ENCODE results near the gene BICRAL. TPM values are rescaled to one million over a fixed set of nuclear protein-coding genes. Genes with fewer than 3 reads are reported as not detected.

The BICRAL gene
- total and polyA plus RNA-seq, 10 donors, result 3.4 to 27.5 (median 24.0) TPM

DNA sequence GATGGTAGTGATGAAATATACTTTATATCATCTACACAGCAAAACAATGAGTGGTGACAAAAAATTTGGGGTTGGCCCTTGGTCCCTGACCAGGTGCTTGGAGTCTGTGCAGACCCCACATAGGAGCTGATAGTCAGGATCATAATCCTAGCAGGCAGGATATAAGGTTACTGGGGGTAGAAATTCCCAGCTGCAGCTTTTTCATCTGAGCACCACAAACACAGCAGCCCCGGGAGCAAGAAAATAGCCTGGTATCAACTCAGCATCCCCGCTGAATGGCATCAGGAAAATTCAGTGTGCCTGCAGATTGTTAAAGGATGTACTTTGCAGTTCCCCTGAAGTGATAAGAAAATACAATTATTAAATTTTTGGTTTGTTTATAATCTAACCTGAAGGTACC, 69.7 kb downstream of the BICRAL start:
- Histone ChIP-seq H3K27ac (no peak overlapping the region), H3K4me3 (no peak overlapping the region), H3K27me3 (replicated peaks in 1 of 7) (no peaks in the 10 kb centered on the region), H3K36me3 (peaks cover 0 to 88% (median 46%) of the 10 kb centered on the region in 6 donors), H3K4me1 (no peaks in the 10 kb centered on the region), H3K9me3 (no peaks in the 10 kb centered on the region)
- 94 to 98% (median 96%) methylated on average over 2 of the region's 2 CpGs for WGBS, 5 donors
- intact Hi-C loops (cut with DNase I; ENCODE audit: low total_unique reads), result no loop called here
- no peak for DNase-seq
- no peak for TF ChIP-seq POLR2A (IDR thresholded peaks at IDR 0.05)
- TF ChIP-seq POLR2AphosphoS5 (IDR thresholded peaks at IDR 0.05), result no peak
- TF ChIP-seq CTCF (IDR thresholded peaks at IDR 0.05 in 8 of 11, conservative IDR thresholded peaks at IDR 0.05 in 3 of 11), result no peak

GRCh38 chr6:42860036-42860435, 78.2 kb downstream of the BICRAL start:
- no peak overlapping the region for H3K4me3 ChIP-seq
- H3K27ac ChIP-seq, result no peak overlapping the region
- H3K27me3 ChIP-seq (replicated peaks in 1 of 7), result no peaks in the 10 kb centered on the region
- intact Hi-C loops (cut with DNase I; ENCODE audit: low total_unique reads), result no loop called here
- H3K9me3 ChIP-seq, result no peaks in the 10 kb centered on the region
- DNase-seq, result no peak
- WGBS, 5 donors, result 93 to 97% (median 96%) methylated on average over 1 of the region's 1 CpG
- no peak for TF ChIP-seq POLR2A (IDR thresholded peaks at IDR 0.05)
- no peak for TF ChIP-seq POLR2AphosphoS5 (IDR thresholded peaks at IDR 0.05)
- no peak for TF ChIP-seq CTCF (IDR thresholded peaks at IDR 0.05 in 8 of 11, conservative IDR thresholded peaks at IDR 0.05 in 3 of 11)
- H3K36me3 ChIP-seq, result peaks cover 4 to 100% (median 97%) of the 10 kb centered on the region in 6 donors
- H3K4me1 ChIP-seq, result no peaks in the 10 kb centered on the region

DNA sequence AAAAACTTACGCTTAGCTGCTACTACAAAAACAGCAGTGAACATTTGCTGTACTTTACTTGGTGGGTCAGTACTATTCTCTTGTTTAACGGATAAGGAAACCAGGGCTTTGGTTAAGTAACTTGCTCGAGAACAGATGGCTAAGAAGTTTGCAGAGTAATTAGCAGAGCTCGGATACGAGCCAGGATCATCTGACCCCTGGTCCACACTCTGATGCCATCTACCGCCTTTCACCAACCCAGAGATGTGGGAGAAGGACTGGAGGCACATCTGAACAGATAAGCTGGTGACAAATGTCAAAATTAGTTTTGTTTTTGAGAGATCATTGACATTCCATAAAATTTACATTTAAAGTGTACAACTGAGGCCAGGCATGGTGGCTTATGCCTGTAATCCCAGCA, 78.6 kb downstream of the BICRAL start:
- 92 to 98% (median 95%) methylated on average over 6 of the region's 6 CpGs for WGBS, 5 donors
- Histone ChIP-seq H3K9me3 (no peaks in the 10 kb centered on the region), H3K36me3 (peaks cover 4 to 100% (median 99%) of the 10 kb centered on the region in 6 donors), H3K4me1 (no peaks in the 10 kb centered on the region), H3K27ac (no peak overlapping the region), H3K4me3 (no peak overlapping the region), H3K27me3 (replicated peaks in 1 of 7) (no peaks in the 10 kb centered on the region)
- intact Hi-C loops (cut with DNase I; ENCODE audit: low total_unique reads), result no loop called here
- TF ChIP-seq POLR2A (IDR thresholded peaks at IDR 0.05) (no peak), CTCF (IDR thresholded peaks at IDR 0.05 in 8 of 11, conservative IDR thresholded peaks at IDR 0.05 in 3 of 11) (no peak)
- DNase-seq, result no peak

DNA sequence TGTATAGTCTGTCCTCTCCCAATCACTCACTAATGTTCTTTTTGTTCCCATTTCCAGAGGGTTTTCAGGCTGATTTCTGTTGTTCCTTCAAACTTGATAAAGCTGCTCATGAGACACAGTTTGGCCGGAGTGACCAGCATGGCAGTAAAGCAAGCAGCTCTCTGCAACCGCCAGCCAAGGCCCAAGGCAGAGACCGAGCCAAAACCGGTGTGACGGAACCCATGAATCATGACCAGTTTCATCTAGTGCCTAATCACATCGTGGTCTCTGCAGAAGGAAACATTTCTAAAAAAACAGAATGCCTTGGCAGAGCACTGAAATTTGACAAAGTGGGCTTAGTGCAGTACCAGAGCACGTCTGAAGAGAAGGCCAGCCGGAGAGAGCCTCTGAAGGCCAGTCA, 82.8 kb downstream of the BICRAL start:
- no peaks in the 10 kb centered on the region for H3K9me3 ChIP-seq
- H3K4me3 ChIP-seq, result no peak overlapping the region
- 81 to 95% (median 87%) methylated on average over 8 of the region's 8 CpGs for WGBS, 5 donors
- TF ChIP-seq POLR2A (IDR thresholded peaks at IDR 0.05), result no peak
- no peak for TF ChIP-seq CTCF (IDR thresholded peaks at IDR 0.05 in 8 of 11, conservative IDR thresholded peaks at IDR 0.05 in 3 of 11)
- no peak for TF ChIP-seq POLR2AphosphoS5 (IDR thresholded peaks at IDR 0.05)
- intact Hi-C loops (cut with DNase I; ENCODE audit: low total_unique reads), result no loop called here
- DNase-seq, result no peak
- H3K4me1 ChIP-seq, result no peaks in the 10 kb centered on the region
- H3K36me3 ChIP-seq, result peaks cover 4 to 100% (median 87%) of the 10 kb centered on the region in 6 donors
- H3K27me3 ChIP-seq (replicated peaks in 1 of 7), result no peaks in the 10 kb centered on the region
- no peak overlapping the region for H3K27ac ChIP-seq

All from spleen (tissue), 11 donors.